Neuron (in vitro differentiated cells): ENCODE results near the gene YY1.
"Not testable (repeated sequence)": the region's sequence is repeated elsewhere in the genome, so short reads cannot be mapped to it uniquely, and the experiment has no call there.

Experiments
- H2AFZ ChIP-seq: one replicate; pipeline ENCODE4 v1.6.1; 2013; ENCODE audit warnings: low read depth, mild to moderate bottlenecking, inconsistent platforms, low read length, moderate library complexity
- H3K27me3 ChIP-seq: one replicate; pipeline ENCODE4 v1.6.1; 2013; ENCODE audit warnings: low read length; ENCODE audit not compliant: insufficient read depth
- H3K36me3 ChIP-seq: one replicate; pipeline ENCODE4 v1.6.1; 2013; ENCODE audit warnings: low read length; ENCODE audit not compliant: insufficient read depth
- H3K4me1 ChIP-seq: one replicate; pipeline ENCODE4 v1.6.1; 2013; ENCODE audit warnings: low read length; ENCODE audit not compliant: insufficient read depth
- H3K4me3 ChIP-seq: 2 replicates; pipeline ENCODE4 v1.5.1; 2013; ENCODE audit warnings: mild to moderate bottlenecking, low read length, moderate library complexity
- H3K9me3 ChIP-seq: one replicate; pipeline ENCODE4 v1.6.1; 2013; ENCODE audit warnings: low read length

YY1 gene

DNA sequence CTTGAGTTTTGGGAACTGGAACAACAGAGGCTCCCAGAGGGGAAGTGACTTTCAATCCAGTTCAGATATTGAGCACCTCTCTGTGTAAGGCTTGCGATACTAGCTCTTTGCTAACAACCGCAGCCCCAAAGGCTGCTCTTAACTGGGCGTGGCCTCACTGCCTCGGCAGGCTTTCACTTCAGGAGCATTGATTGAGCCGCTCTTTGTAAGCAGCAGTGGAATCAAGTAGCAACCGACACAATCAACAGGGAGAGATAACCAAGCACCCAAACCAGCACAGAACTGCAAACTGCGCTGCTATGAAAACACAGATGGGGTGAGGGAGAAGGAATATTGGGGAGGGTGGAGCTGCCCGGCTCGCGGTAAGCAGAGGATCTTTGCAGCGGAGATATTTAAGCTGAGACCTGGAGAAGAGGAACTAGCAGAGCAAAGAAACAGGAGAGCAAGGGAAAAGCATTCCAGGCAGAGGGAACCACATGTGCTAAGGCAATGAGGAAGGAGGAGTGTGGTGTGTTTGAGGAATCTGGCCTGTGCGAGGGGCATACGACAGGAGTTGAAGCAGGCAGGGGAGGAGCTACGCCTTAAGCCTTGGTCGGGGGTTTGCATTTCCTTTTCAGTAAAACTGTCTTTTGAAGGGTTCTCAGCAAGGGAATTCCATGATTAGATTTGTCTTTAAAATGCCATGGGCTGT is 17.3 kb upstream of the YY1 start:
- Histone ChIP-seq H3K9me3 (no peaks in the 10 kb centered on the region), H3K4me3 (peak overlapping the region; percentile 48), H3K36me3 (no peaks in the 10 kb centered on the region), H3K27me3 (no peaks in the 10 kb centered on the region), H3K4me1 (peaks cover 35% of the 10 kb centered on the region), H2AFZ (no peak overlapping the region)

DNA sequence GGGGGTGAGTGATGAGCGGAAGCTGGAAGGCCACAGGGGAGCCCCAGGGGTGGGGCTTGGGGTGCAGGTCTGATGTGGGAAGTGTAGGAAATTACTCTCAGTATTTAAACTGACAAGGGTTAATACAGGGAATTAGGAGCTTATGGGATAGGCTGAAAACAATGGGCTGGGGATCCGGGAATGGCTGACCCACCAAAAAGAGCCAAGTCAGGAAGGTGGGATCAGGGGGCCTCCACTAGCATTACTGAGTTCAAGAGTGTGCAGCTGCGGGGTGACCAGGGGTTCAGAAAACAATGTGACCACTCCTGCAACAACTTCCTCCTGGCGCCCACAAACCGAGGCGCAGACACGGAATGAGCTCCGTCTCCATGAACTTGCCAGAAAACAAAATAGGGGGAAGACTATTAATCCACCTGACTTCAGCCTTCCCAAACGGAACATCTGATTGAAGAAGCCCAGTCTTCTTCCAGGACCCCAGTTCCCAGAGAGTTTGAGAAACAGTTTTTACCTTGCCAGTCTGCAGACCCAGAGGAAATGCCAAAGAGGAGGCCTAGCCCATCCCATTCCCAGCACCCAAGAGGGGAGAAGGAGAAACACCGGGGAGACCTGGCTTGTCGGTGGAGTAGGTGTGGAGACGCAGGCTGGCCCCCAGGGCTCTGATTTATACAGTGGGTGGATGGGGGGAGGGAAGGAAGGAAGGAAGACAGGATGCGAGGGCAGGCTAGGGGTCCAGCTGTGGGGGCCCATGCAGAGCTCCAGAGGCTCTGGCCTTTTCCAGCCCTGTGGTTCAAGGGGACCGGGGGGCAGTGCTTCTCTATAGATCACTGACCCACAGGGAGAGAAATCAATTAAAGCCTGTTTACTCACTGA is 16.5 kb upstream of the YY1 start:
- Histone ChIP-seq H2AFZ (no peak overlapping the region), H3K4me3 (peak overlapping the region; percentile 48), H3K4me1 (peaks cover 35% of the 10 kb centered on the region), H3K36me3 (no peaks in the 10 kb centered on the region), H3K9me3 (no peaks in the 10 kb centered on the region), H3K27me3 (no peaks in the 10 kb centered on the region)

DNA sequence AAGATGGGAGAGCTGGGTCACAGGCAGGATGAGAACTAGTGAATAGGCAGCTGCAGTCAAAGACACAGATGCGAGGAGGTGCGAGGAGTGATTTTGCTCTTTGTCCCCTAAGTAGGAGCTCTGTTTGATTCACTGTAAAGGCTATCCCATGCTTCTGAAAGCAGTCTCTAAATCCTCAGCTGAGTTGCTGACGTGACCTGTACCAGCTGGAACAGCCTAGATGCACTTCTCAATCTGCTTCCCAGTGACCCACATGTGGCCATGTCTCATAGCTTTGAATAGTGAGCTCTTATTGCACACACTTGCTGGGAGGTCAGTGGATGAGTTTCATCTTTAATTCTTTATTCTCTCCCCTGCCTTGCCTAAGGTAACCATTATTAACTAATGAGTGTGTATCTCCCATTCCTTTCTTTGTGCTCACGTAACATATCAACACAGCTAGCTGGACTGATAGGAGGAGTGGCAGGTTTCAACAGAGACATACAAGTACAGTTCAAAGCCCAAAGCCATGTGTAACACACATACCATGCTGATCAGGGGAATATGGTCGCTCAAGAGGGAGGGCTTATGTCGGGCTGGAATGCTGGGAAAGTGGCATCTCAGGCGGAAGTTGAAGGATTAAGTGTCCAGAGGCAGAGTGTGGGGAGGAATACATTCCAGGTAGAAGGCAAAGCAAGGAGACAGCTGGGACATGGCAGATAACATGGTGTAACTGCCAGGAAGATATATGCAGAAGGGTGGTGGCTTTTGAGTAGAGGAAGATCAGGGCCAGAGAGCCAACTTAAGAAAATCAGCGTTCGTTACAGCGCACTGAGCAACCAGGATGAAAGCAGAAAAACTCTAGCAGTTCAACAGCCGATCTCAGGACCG is 15.4 kb upstream of the YY1 start:
- no peak overlapping the region for H3K4me3 ChIP-seq
- no peak overlapping the region for H2AFZ ChIP-seq
- no peaks in the 10 kb centered on the region for H3K27me3 ChIP-seq
- H3K4me1 ChIP-seq: peaks cover 35% of the 10 kb centered on the region
- H3K9me3 ChIP-seq: no peaks in the 10 kb centered on the region
- no peaks in the 10 kb centered on the region for H3K36me3 ChIP-seq

DNA sequence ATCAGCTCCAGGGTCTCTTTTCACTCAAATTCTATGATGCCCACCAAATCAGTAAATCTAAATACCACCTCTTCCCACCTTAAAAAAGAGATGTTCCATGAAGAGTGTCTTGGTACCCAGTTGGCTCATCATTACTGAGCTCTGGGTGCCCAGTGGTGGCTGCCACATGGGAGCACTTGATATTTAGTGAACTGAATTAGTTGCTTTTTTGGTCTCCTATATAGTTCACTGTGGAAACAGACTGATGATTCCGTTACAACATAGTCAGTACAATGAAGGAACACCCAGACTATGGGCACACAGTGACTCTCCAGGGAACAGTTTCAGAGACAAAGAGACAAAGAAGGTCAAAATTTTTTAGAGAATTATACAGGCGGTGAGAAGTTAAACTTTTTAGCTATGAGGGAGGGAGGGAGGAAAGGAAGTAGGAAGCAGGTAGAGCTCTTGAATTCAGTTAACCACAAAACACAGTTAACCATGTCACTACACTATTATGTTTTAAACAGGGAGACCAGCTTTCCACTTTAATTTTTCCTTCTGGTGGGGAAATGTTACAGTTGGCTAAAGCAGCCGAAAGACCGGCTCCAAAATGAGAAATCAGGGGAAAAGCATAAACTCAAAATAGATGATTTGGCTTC is 14.6 kb upstream of the YY1 start:
- no peaks in the 10 kb centered on the region for H3K27me3 ChIP-seq
- peaks cover 5% of the 10 kb centered on the region for H3K36me3 ChIP-seq
- no peaks in the 10 kb centered on the region for H3K9me3 ChIP-seq
- H3K4me1 ChIP-seq: peaks cover 35% of the 10 kb centered on the region
- no peak overlapping the region for H2AFZ ChIP-seq
- H3K4me3 ChIP-seq: no peak overlapping the region

DNA sequence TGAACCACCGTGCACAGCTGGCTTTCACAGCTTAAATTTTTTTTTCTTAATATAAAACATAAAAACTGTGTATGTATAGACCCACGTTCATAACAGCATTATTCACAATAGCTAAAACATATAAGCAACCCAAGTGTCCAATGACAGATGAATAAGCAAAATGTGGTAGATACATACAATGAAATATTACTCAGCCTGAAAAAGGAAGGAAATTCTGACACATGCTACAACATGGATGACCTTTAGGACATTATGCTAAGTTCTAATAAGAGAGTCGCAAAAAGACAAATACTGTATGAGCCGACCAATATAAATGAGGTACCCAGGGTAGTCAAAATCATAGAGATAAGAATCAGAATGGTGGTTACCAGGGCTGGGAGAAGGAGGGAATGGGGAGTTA is 13.8 kb upstream of the YY1 start:
- peaks cover 10% of the 10 kb centered on the region for H3K36me3 ChIP-seq
- no peak overlapping the region for H2AFZ ChIP-seq
- no peak overlapping the region for H3K4me3 ChIP-seq
- no peaks in the 10 kb centered on the region for H3K27me3 ChIP-seq
- H3K9me3 ChIP-seq: no peaks in the 10 kb centered on the region
- H3K4me1 ChIP-seq: peaks cover 35% of the 10 kb centered on the region

DNA sequence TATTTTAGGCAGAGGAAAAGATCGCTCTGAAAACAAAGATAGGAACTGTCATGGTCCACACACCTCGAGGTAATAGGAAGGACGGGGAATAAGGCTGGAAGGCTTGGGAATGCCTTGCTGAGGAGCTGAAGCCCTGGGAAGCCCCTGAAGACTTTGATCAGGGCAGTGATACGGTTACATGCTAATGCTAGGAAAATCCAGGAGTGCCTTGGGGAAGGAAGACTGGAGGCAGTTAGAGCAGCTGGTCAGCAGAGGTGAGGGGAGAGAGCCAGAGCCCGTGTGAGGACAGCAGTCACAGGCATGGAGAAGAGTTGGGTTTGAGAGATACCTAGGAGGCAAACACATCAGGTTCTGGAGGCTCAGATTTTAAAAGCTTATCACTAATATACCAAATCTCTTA is 8.6 kb upstream of the YY1 start:
- H3K27me3 ChIP-seq: no peaks in the 10 kb centered on the region
- H3K4me1 ChIP-seq: no peaks in the 10 kb centered on the region
- peaks cover 25% of the 10 kb centered on the region for H3K36me3 ChIP-seq
- no peak overlapping the region for H3K4me3 ChIP-seq
- H2AFZ ChIP-seq: no peak overlapping the region
- no peaks in the 10 kb centered on the region for H3K9me3 ChIP-seq

DNA sequence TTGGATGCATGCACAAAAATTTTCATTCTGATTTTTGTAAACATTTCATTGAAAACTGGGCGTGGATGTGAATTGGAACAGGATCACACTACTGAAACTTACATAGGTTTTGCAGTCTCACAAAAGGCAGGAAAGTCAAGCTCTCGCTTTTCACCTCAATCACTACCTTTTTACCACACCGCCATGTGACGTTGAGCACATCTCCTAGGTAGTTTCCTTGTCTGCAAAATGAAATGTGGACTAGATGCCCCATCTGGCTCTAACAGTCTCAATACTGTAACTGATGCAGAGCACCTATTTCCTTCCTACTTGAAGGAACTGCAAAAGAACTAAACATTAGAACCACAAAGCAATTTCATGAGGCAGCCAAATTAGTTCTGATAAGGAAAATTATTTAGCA is 4.4 kb upstream of the YY1 start:
- Histone ChIP-seq H3K9me3 (no peaks in the 10 kb centered on the region), H3K27me3 (no peaks in the 10 kb centered on the region), H3K36me3 (peaks cover 20% of the 10 kb centered on the region), H3K4me3 (no peak overlapping the region), H3K4me1 (peaks cover 11% of the 10 kb centered on the region), H2AFZ (no peak overlapping the region)

DNA sequence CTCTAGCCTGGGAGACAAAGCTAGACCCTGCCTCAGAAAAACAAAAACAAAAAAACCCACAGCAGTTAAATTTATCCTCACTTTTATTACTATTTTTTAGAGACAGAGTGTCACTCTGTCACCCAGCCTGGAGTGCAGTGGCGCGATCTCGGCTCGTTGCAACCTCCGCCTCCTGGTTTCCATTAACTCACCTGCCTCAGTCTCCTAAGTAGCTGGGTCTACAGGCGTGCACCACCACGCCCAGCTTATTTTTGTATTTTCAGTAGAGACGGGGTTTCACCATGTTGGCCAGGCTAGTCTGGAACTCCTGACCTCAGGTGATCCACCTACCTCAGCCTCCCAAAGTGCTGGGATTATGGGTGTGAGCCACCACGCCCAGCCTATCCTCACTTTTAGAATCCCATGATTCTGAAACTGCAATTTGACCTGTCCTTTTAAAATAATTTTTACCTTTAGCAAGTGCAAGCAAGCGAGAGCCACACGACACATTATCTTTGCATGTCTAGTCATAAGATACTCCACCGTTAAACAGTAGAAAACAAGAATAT is 2.6 kb upstream of the YY1 start:
- peak overlapping the region; percentile 87 for H3K4me3 ChIP-seq
- H3K4me1 ChIP-seq: peaks cover 16% of the 10 kb centered on the region
- not testable (repeated sequence) for H3K27me3 ChIP-seq, H3K9me3 ChIP-seq, H2AFZ ChIP-seq, H3K36me3 ChIP-seq

DNA sequence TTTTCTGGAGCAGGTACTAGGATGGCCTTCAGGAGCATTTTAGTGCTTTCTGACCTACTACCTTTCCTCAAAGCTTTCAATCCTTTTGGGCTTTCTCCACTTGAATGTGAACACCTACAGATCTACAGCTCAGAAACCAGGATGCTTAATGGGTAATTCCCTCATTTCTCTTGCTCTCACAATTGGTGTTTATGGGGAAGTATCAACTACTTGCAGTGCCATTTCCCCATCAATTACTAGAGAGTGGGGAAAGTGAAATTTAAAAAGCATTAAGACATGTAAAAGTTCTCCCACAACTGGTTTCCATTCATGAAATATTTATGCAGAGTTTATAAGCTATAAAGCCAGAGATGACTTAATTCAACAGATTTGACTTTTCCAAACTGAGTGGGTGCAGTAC is 2.1 kb upstream of the YY1 start:
- H3K4me1 ChIP-seq: peaks cover 20% of the 10 kb centered on the region
- peaks cover 8% of the 10 kb centered on the region for H3K36me3 ChIP-seq
- H3K9me3 ChIP-seq: no peaks in the 10 kb centered on the region
- peak overlapping the region; percentile 87 for H3K4me3 ChIP-seq
- no peaks in the 10 kb centered on the region for H3K27me3 ChIP-seq
- no peak overlapping the region for H2AFZ ChIP-seq

DNA sequence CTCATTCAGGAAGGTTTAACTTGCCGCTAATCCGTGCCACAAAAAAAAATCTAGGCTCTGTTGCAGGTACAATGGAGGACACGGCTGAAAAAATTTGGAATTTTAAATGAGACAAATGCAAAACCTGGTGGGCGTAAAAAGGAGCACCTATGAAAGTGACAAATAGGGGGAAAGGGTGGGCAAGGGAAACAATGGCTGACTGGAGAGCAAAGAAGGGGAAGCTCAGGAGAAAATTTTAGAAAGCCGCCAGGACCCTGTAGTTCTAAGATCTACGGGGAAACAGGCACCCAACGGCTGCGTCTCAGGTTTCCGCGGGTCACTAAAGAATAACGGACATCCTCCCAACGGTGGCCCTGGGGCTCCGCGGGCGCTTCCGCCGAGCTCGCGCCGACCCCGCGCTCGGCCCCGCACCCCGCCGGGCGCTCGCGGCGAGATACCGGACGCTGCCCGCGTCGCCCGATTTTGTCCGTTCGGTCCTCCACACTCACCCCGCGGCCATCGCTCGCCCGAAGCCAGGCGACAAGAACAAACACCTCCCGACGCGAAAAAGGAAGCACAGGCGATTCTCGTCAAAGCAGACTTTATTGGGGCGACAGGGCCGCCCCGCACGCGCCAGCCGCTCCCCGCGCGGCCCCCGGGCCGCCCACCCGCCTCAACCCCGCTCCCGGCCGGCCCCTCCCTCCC is 1.1 kb upstream of the YY1 start:
- peaks cover 3% of the 10 kb centered on the region for H3K9me3 ChIP-seq
- peaks cover 20% of the 10 kb centered on the region for H3K4me1 ChIP-seq
- no peaks in the 10 kb centered on the region for H3K27me3 ChIP-seq
- peaks cover 13% of the 10 kb centered on the region for H3K36me3 ChIP-seq
- no peak overlapping the region for H2AFZ ChIP-seq
- peak overlapping the region; percentile 87 for H3K4me3 ChIP-seq

DNA sequence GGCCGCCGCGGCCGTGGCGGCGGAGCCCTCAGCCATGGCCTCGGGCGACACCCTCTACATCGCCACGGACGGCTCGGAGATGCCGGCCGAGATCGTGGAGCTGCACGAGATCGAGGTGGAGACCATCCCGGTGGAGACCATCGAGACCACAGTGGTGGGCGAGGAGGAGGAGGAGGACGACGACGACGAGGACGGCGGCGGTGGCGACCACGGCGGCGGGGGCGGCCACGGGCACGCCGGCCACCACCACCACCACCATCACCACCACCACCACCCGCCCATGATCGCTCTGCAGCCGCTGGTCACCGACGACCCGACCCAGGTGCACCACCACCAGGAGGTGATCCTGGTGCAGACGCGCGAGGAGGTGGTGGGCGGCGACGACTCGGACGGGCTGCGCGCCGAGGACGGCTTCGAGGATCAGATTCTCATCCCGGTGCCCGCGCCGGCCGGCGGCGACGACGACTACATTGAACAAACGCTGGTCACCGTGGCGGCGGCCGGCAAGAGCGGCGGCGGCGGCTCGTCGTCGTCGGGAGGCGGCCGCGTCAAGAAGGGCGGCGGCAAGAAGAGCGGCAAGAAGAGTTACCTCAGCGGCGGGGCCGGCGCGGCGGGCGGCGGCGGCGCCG is 381 bp downstream of the YY1 start:
- Histone ChIP-seq H3K27me3 (no peaks in the 10 kb centered on the region), H3K4me3 (peak overlapping the region; percentile 100), H3K4me1 (peaks cover 20% of the 10 kb centered on the region), H3K9me3 (peaks cover 3% of the 10 kb centered on the region), H3K36me3 (peaks cover 15% of the 10 kb centered on the region), H2AFZ (no peak overlapping the region)
